Mesothelial cell of epicardium (in vitro differentiated cells): ENCODE data around the gene PRKAR1B. TPM values are rescaled to one million over a fixed set of nuclear protein-coding genes. Genes with fewer than 3 reads are reported as not detected.

Source experiments
- DNase-seq, 2 experiments: peaks; one replicate each; pipeline ENCODE4 v3.0.0; 2021; ENCODE audit warnings: low spot score in 2 of 2; ENCODE audit not compliant: unreplicated experiment in 2 of 2
- H3K27ac Mint-ChIP-seq: 2 replicates; pipeline ENCODE4 v1.8.0; 2021; ENCODE audit warnings: mixed read lengths
- H3K27me3 Mint-ChIP-seq: 2 replicates; pipeline ENCODE4 v1.8.0; 2021; ENCODE audit warnings: low read depth, mixed read lengths
- H3K36me3 Mint-ChIP-seq: 2 replicates; pipeline ENCODE4 v1.8.0; 2021; ENCODE audit warnings: mixed read lengths
- H3K4me1 Mint-ChIP-seq: 2 replicates; pipeline ENCODE4 v1.8.0; 2021; ENCODE audit warnings: mixed read lengths
- H3K4me3 Mint-ChIP-seq: 2 replicates; pipeline ENCODE4 v1.8.0; 2021; ENCODE audit warnings: mild to moderate bottlenecking, moderate library complexity, mixed read lengths
- H3K9me3 Mint-ChIP-seq: 2 replicates; pipeline ENCODE4 v1.8.0; 2021; ENCODE audit warnings: mixed read lengths
- total RNA-seq: library from RNA; stranded (reverse); gene quantifications from 3 replicates; pipeline ENCODE4 v1.2.1, GENCODE V29; 2021
- TF ChIP-seq, protein P1 (sequence below): fragments of 200-600 bp; sonication (generic); IDR thresholded peaks from one replicate; pipeline ENCODE4 v1.5.0; 2021; ENCODE audit warnings: antibody characterized with exemption; ENCODE audit not compliant: unreplicated experiment

Gene PRKAR1B
- total RNA-seq, 1 donor from 2014 or later = 50.6 TPM

DNA sequence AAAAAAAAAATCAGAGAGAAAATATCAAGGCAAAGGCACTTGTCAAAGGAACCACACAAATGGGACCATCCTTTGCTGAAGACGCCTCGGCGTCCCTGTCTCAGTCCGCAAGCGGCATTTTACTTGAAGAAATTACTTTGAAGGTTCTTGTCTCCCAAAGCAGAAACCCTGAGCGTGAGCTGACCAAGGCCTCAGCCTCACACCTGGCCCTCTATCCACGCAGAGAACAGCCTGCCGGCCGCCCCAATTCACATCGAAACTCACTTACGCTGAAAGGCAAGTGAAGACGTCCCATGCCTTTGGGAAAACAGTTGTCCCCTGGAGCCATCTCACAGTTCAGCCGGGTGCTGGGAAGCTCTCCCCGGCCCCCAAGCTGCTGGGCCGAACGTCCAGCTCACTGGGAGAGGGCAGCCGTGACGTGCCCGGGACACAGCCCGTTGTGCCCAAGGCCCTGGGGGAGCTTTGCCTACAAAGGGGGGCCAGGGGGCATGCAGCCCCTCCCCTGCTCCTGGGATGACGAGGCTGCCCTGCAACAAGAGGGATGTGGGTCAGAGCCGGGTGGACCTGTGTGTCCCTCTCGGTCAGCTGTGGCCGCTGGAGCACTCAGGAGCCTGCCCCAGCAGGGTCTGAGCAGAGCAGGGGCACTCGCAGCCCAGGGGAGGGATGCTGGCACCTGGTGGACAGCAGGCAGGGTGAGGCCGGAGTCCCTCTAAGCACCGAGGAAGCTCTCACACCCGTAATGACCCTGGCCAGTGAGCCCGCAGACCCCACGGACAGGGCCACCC, 157.8 kb downstream of the PRKAR1B start:
- TF ChIP-seq, protein P1, sequence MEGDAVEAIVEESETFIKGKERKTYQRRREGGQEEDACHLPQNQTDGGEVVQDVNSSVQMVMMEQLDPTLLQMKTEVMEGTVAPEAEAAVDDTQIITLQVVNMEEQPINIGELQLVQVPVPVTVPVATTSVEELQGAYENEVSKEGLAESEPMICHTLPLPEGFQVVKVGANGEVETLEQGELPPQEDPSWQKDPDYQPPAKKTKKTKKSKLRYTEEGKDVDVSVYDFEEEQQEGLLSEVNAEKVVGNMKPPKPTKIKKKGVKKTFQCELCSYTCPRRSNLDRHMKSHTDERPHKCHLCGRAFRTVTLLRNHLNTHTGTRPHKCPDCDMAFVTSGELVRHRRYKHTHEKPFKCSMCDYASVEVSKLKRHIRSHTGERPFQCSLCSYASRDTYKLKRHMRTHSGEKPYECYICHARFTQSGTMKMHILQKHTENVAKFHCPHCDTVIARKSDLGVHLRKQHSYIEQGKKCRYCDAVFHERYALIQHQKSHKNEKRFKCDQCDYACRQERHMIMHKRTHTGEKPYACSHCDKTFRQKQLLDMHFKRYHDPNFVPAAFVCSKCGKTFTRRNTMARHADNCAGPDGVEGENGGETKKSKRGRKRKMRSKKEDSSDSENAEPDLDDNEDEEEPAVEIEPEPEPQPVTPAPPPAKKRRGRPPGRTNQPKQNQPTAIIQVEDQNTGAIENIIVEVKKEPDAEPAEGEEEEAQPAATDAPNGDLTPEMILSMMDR = no peak
- peak overlapping the region; percentile 66 for H3K27ac Mint-ChIP-seq
- no peak overlapping the region for H3K4me3 Mint-ChIP-seq
- no peaks in the 10 kb centered on the region for H3K9me3 Mint-ChIP-seq
- H3K27me3 Mint-ChIP-seq = no peaks in the 10 kb centered on the region
- H3K4me1 Mint-ChIP-seq = peaks cover 4% of the 10 kb centered on the region
- H3K36me3 Mint-ChIP-seq = peaks cover 4% of the 10 kb centered on the region
- no peak for DNase-seq

DNA sequence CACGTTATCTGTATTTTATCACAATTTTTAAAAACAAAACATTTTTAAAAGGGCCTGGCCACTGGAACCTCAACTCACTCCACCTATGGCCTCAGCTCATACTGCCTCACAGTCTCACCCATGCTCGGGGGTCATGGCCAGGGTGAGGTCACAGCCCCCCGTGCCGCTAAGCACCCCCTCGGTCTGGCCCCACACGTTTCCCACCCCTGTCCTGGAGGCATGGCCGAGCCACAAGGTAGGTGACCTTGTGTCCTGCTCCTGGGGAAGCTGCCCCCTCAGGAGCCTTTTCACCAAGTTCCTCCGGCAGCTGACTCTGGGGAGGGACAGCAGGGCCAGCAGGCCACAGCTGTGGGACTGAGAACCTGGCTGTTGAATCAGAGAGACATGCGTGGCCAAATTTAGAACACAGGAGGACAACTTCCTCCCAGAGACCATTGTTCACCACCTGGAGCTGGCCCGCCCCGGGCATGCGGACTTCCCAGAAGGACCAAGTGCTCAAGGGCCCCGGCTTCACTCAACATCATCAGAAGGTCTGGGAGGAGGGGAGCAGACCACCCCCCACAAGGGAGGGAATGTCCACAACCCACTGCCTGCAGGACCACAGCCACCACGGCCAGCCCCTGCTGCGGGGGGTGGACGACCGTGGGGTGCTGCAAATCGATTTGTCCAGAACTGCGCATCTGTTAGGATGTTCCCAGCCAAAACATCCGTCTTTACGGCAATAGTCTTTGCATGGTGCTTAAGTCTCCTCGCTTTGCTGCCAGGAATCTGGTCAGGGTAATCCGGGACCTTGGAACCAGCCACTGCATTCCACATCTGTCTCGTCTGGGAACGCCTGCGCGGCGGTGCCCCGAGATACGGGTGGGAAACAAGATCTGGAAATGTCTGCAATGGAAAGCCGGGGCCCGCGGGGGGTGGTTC, 158.8 kb downstream of the PRKAR1B start:
- Mint-ChIP-seq H3K36me3 (peaks cover 4% of the 10 kb centered on the region), H3K4me1 (peaks cover 4% of the 10 kb centered on the region)

DNA sequence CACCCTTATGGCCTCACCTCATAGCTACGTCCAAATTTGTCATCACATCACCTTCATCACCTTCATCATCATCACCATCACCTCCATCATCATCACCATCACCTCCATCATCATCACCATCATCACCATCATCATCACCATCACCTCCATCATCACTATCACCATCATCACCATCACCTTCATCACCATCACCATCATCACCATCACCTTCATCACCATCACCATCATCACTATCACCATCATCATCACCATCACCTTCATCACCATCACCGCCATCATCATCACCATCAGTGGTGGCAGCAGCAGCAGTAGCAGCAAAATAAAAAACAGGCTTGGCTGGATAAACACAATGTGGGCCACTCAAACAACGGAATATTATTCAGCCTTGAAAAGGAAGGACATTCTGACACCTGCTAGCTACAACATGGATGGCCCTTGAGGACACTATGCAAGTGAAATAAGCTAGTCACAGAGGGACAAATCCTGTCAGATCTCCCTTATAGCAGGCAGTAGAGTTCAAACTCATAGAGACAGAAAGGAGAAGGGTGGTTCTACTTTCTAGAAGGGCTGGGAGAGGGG, 159.7 kb downstream of the PRKAR1B start:
- H3K4me3 Mint-ChIP-seq = no peak overlapping the region
- no peaks in the 10 kb centered on the region for H3K9me3 Mint-ChIP-seq
- H3K36me3 Mint-ChIP-seq = peaks cover 4% of the 10 kb centered on the region
- H3K4me1 Mint-ChIP-seq = peaks cover 8% of the 10 kb centered on the region
- TF ChIP-seq, protein P1 = no peak
- H3K27me3 Mint-ChIP-seq = no peaks in the 10 kb centered on the region
- H3K27ac Mint-ChIP-seq = no peak overlapping the region
- no peak for DNase-seq

More for the DNA sequence above, 158.8 kb downstream of the PRKAR1B start:
- Mint-ChIP-seq H3K4me3 (no peak overlapping the region), H3K9me3 (no peaks in the 10 kb centered on the region), H3K27me3 (no peaks in the 10 kb centered on the region), H3K27ac (peak overlapping the region; percentile 66)
- TF ChIP-seq, protein P1 = no peak
- no peak for DNase-seq

DNA sequence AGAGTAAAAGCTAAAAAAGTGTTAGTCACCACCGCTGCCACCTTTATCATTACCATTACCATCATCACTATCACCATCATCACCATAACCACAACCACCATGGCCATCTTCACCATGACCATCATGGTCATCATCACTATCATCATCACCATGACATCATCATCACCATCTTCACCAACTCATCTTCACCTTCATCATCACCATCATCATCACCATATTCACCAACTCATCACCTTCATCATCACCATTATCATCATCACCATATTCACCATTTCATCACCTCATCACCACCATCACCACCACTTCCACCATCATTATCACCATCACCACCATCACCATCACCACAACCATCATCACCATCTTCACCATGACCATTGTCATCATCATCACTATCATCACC, 161.0 kb downstream of the PRKAR1B start:
- DNase-seq = no peak
- Mint-ChIP-seq H3K27me3 (no peaks in the 10 kb centered on the region), H3K4me1 (peaks cover 10% of the 10 kb centered on the region), H3K36me3 (peaks cover 4% of the 10 kb centered on the region), H3K4me3 (no peak overlapping the region), H3K27ac (no peak overlapping the region), H3K9me3 (no peaks in the 10 kb centered on the region)
- TF ChIP-seq, protein P1 = no peak

DNA sequence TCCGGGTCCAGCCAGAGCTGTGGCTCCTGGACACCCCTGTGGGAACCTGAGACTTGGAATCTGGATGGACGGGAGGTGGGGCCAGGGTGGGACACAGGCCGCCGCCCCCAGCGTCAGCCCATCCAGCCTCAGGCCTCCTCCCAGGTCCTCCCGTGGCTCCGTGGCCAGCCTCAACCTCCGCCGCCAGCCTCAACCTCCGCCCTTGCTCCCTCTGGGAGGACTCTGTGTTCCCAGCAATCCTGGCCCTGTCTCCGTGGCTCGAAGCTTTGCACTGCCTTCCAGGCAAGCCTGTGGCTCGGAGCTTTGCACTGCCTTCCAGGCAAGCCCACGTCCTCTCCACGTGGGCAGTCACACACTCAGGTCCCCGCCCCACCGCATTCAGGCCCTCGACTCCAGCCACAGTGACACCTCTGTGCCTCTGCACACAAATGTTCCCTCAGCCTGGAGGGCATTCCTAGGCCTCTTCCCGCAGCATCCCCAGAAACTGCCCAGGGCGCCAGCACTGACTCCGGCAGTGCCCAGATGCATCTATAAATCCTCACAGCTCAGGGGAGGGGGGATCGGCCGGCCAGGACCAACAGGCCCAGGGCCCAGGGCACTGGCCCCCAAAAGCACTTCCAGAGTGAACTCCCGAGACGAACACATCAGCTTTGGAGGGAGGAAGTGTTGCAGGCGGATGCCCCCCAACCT, 162.8 kb downstream of the PRKAR1B start:
- H3K9me3 Mint-ChIP-seq = no peaks in the 10 kb centered on the region
- TF ChIP-seq, protein P1 = no peak
- no peak for DNase-seq
- peaks cover 4% of the 10 kb centered on the region for H3K36me3 Mint-ChIP-seq
- no peaks in the 10 kb centered on the region for H3K27me3 Mint-ChIP-seq
- H3K4me3 Mint-ChIP-seq = no peak overlapping the region
- H3K27ac Mint-ChIP-seq = no peak overlapping the region
- H3K4me1 Mint-ChIP-seq = peaks cover 10% of the 10 kb centered on the region
